ENCODE results near the gene SRBD1.

DNA sequence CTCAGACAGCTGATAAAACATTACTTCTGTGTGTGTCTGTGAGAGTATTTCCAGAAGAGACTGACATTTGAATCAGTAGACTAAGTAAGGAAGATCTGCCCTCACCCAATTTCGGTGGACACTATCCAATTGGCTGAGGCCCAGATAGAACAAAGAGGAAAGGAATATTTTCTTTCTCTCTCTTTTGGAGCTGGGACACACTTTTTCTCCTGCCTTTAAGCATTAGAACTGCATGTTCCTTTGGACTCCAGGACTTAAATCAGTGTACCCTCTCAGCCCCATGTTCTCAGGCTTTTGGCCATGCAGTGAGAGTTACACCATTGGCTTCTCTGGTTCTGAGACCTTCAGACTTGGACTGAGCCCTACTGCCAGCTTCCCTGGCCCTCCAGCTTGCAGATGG is 3.3 kb upstream of the SRBD1 start:
- TF ChIP-seq CTCF (IDR thresholded peaks at IDR 0.05) (peak in 1 of 3 experiments; percentile 29), POLR2A (IDR thresholded peaks at IDR 0.05; ENCODE audit: low read depth) (no peak), EP300 (IDR thresholded peaks at IDR 0.05) (no peak)

All from esophagus muscularis mucosa (tissue), 4 donors.